Kidney (tissue), 14 donors: ENCODE results near the gene GPR35. TPM values are rescaled to one million over a fixed set of nuclear protein-coding genes. Genes with fewer than 3 reads are reported as not detected.
A peak's percentile ranks its signal among the peaks of the same experiment; 100 is the strongest.

Source experiments
- DNase-seq, 5 donors: peaks; one replicate each; pipeline ENCODE4 v3.0.0-alpha.2; 2013 to 2020
- FAIRE-seq: peaks from 2 replicates; lab custom pipeline; 2012; peaks lifted over from hg19 to GRCh38; lab: Jason Lieb, UNC
- H3K27ac ChIP-seq, 2 donors: one replicate each; pipeline ENCODE4 v1.7.0; 2013; ENCODE audit warnings: low read depth in 2 of 2, low read length in 2 of 2, inconsistent platforms in 1 of 2
- H3K27me3 ChIP-seq: one replicate; pipeline ENCODE4 v1.7.1; 2013; ENCODE audit warnings: low read length, inconsistent platforms; ENCODE audit not compliant: control insufficient read depth, insufficient read depth
- H3K36me3 ChIP-seq, 3 donors: one replicate each; pipeline versions ENCODE4 v1.7.0 to v1.7.1; 2013; ENCODE audit warnings: low read length in 3 of 3, control low read depth in 1 of 3, inconsistent platforms in 1 of 3; ENCODE audit not compliant: insufficient read depth in 3 of 3, control insufficient read depth in 2 of 3
- H3K4me1 ChIP-seq, 3 donors: one replicate each; pipeline versions ENCODE4 v1.7.0 to v1.7.1; 2013; ENCODE audit warnings: low read length in 3 of 3, inconsistent platforms in 1 of 3, low read depth in 1 of 3; ENCODE audit not compliant: control insufficient read depth in 2 of 3, insufficient read depth in 2 of 3
- H3K4me3 ChIP-seq, 3 donors: one replicate each; pipeline versions ENCODE4 v1.7.0 to v1.8.1; 2013; ENCODE audit warnings: low read length in 3 of 3, control low read depth in 1 of 3, inconsistent platforms in 1 of 3
- H3K9ac ChIP-seq, 3 donors: one replicate each; pipeline versions ENCODE4 v1.7.0 to v1.7.1; 2013; ENCODE audit warnings: low read length in 3 of 3, control low read depth in 1 of 3, inconsistent platforms in 1 of 3
- H3K9me3 ChIP-seq, 3 donors: one replicate each; pipeline versions ENCODE4 v1.7.0 to v1.7.1; 2013; ENCODE audit warnings: low read length in 3 of 3, control low read depth in 1 of 3, inconsistent platforms in 1 of 3; ENCODE audit not compliant: control insufficient read depth in 2 of 3, insufficient read depth in 1 of 3
- CTCF ChIP-seq: IDR thresholded peaks from 3 replicates; pipeline ENCODE4 v1.5.1; 2012; ENCODE audit warnings: mild to moderate bottlenecking, moderate library complexity, borderline replicate concordance; ENCODE audit not compliant: insufficient read depth; ENCODE audit errors: extremely low read depth
- intact Hi-C: fragments of 100-400 bp; cut with DNase I; formaldehyde crosslinking; loops from one replicate; pipeline ENCODE4 v1.11.1; 2022
- polyA plus RNA-seq: library from polyadenylated mRNA; stranded (reverse); fragments of 350-450 nt; fragmentation: Illumina TruSeq; extraction: RNeasy Lipid Tissue Mini Kit (QIAGEN cat#74804); gene quantifications from one replicate; pipeline ENCODE4 v1.2.3, GENCODE V29; 2014; ENCODE audit warnings: low read depth, low replicate concordance; ENCODE audit not compliant: insufficient read depth
- total RNA-seq: library from RNA; stranded (reverse); fragmentation: NEBNext Ultra II Directional; extraction: Animal tissue kit (Norgen Biotek cat#: 25700); gene quantifications from one replicate; pipeline ENCODE4 v1.2.1, GENCODE V29; 2021
- donor health status: control.
- donor health status: control.
- donor health status: control.
- donor health status: control.
- donor health status: control.
- donor health status: DM: yes; HTN: yes; CAD: no.
- donor health status: Normal renal cell carcinoma (clear cell type).

The GPR35 gene
- total and polyA plus RNA-seq, 2 donors from 2014 or later, result 1.7 to 6.7 TPM

- peak; percentile 80 to 93 (median 86) for DNase-seq
- no peak for FAIRE-seq
Observed at GRCh38 chr2:240604291-240604938, 20.9 kb upstream of the GPR35 start.

GRCh38 chr2:240604939-240605716 lies 20.2 kb upstream of the GPR35 start:
- Histone ChIP-seq H3K9ac (no peak overlapping the region), H3K27me3 (no peaks in the 10 kb centered on the region), H3K4me1 (peaks cover 0 to 4% (median 2%) of the 10 kb centered on the region in 3 donors), H3K27ac (no peak overlapping the region), H3K4me3 (peak overlapping the region in 1 of 3 donors; percentile 11), H3K9me3 (no peaks in the 10 kb centered on the region), H3K36me3 (no peaks in the 10 kb centered on the region)
- FAIRE-seq (no peak), DNase-seq (peak in 2 of 5 donors; percentile 37 to 61)
- intact Hi-C loops, result no loop called here
- no peak for TF ChIP-seq CTCF

More at GRCh38 chr2:240604291-240604938, 20.9 kb upstream of the GPR35 start:
- peak; percentile 78 for TF ChIP-seq CTCF
- intact Hi-C loops, result no loop called here
- peaks cover 0 to 4% (median 2%) of the 10 kb centered on the region in 3 donors for H3K4me1 ChIP-seq
- H3K9me3 ChIP-seq, result no peaks in the 10 kb centered on the region
- H3K27ac ChIP-seq, result no peak overlapping the region
- H3K4me3 ChIP-seq, result no peak overlapping the region
- H3K27me3 ChIP-seq, result no peaks in the 10 kb centered on the region
- H3K9ac ChIP-seq, result no peak overlapping the region
- peaks cover 0 to 3% (median 0%) of the 10 kb centered on the region in 3 donors for H3K36me3 ChIP-seq

- intact Hi-C loops, result no loop called here
- Histone ChIP-seq H3K9ac (no peak overlapping the region), H3K36me3 (no peaks in the 10 kb centered on the region), H3K27me3 (no peaks in the 10 kb centered on the region), H3K4me3 (peak overlapping the region in 1 of 3 donors; percentile 11), H3K4me1 (peaks cover 0 to 4% (median 2%) of the 10 kb centered on the region in 3 donors), H3K9me3 (no peaks in the 10 kb centered on the region), H3K27ac (no peak overlapping the region)
- no peak for TF ChIP-seq CTCF
- FAIRE-seq, result no peak
- peak in 2 of 5 donors; percentile 27 to 33 for DNase-seq
Observed at GRCh38 chr2:240605867-240606743, 19.2 kb upstream of the GPR35 start.
